Measurements from ENCODE around the gene HAUS5. TPM values are rescaled to one million over a fixed set of nuclear protein-coding genes. Genes with fewer than 3 reads are reported as not detected.

HAUS5 gene
- total RNA-seq, 1 experiment from 2014 or later, result 31.7 TPM

- intact Hi-C loops (cut with micrococcal nuclease), result no loop called here
- RAD21 ChIA-PET (ENCODE audit: low non-redundant PET in 1 of 2, low total read pairs in 2 of 2, uncharacterized antibody in 2 of 2, unreplicated experiment in 2 of 2), result no interaction called here
- Histone ChIP-seq H3K4me2 (ENCODE audit: low read length) (peak overlapping the region; percentile 99), H3K9me2 (ENCODE audit: insufficient read depth) (no peaks in the 10 kb centered on the region), H3K27ac (ENCODE audit: low read depth, low read length) (peak overlapping the region; percentile 85), H3K27me3 (ENCODE audit: insufficient read depth, low read length) (no peaks in the 10 kb centered on the region), H3K4me1 (ENCODE audit: control insufficient read depth in 1 of 2, insufficient read depth in 2 of 2, low read length in 2 of 2) (peaks cover 14 to 55% of the 10 kb centered on the region in 2 experiments; a peak in 3 of 4 replicates), H3K36me3 (ENCODE audit: control insufficient read depth in 1 of 2, insufficient read depth in 2 of 2, low read length in 2 of 2) (no peaks in the 10 kb centered on the region; a peak in 1 of 4 replicates), H2AFZ (ENCODE audit: low read depth, low read length, poor library complexity, severe bottlenecking) (peak overlapping the region; percentile 90), H3K9ac (ENCODE audit: low read length) (peak overlapping the region; percentile 69), H3K79me2 (ENCODE audit: insufficient read depth, low read length) (peaks cover 12% of the 10 kb centered on the region), H3K4me3 (replicated peaks in 1 of 2; ENCODE audit: low read depth in 1 of 2, low read length in 2 of 2) (peak overlapping the region; percentile 61 to 66), H4K20me1 (ENCODE audit: insufficient read depth) (no peaks in the 10 kb centered on the region), H3K9me3 (ENCODE audit: control insufficient read depth in 1 of 2, insufficient read depth in 1 of 2, low read depth in 1 of 2, low read length in 2 of 2) (no peaks in the 10 kb centered on the region)
- BruUV-seq (replicated peaks), result no TSS peak
- no peak for TF ChIP-seq FOSL1 (IDR thresholded peaks at IDR 0.05; ENCODE audit: low read depth)
- peak; percentile 43; the same call in 1 of the 2 replicates for TF ChIP-seq POLR2AphosphoS5 (IDR thresholded peaks at IDR 0.05; ENCODE audit: low read depth, low read length)
- TF ChIP-seq ZFX (IDR thresholded peaks at IDR 0.05), result peak; percentile 9; the same call in 1 of the 2 replicates
- POLR2A ChIA-PET, result interaction anchor here (0.7 to 2.0 kb wide), 12 partner anchors 10 to 364 kb away, joined by 3 to 8 read pairs (median 4); partner anchors contain the start of genes HAUS5, LIN37 and SYNE4
- DNase-seq (ENCODE audit: low read depth, low spot score) (peak; percentile 93), ATAC-seq (peak; percentile 85)
- CTCF ChIA-PET, result interaction anchor here (1.0 to 1.2 kb wide), 3 partner anchors 11 to 149 kb away, joined by 3 read pairs; no protein-coding TSS in a partner anchor
Observed at GRCh38 chr19:35644206-35644986, 31.9 kb downstream of the HAUS5 start.

GRCh38 chr19:35644987-35645679, 32.6 kb downstream of the HAUS5 start:
- TF ChIP-seq TCF7L2 (IDR thresholded peaks at IDR 0.05; ENCODE audit: borderline replicate concordance, extremely low read depth, insufficient read depth, insufficient read length) (peak; percentile 77), MAX (IDR thresholded peaks at IDR 0.05) (peak; percentile 21; the same call in 1 of the 2 replicates), SP1 (IDR thresholded peaks at IDR 0.05; ENCODE audit: low read depth) (no peak), ELF1 (IDR thresholded peaks at IDR 0.05; ENCODE audit: borderline replicate concordance, low read depth) (no peak), SIN3A (IDR thresholded peaks at IDR 0.05; ENCODE audit: low read depth) (no peak), EZH2phosphoT487 (IDR thresholded peaks at IDR 0.05; ENCODE audit: borderline replicate concordance) (no peak)
- Histone ChIP-seq H3K4me2 (ENCODE audit: low read length) (peak overlapping the region; percentile 99), H3K4me3 (replicated peaks in 1 of 2; ENCODE audit: low read depth in 1 of 2, low read length in 2 of 2) (peak overlapping the region; percentile 61 to 66), H3K27ac (ENCODE audit: low read depth, low read length) (peak overlapping the region; percentile 85), H2AFZ (ENCODE audit: low read depth, low read length, poor library complexity, severe bottlenecking) (peak overlapping the region; percentile 43), H4K20me1 (ENCODE audit: insufficient read depth) (no peaks in the 10 kb centered on the region), H3K79me2 (ENCODE audit: insufficient read depth, low read length) (peaks cover 20% of the 10 kb centered on the region), H3K4me1 (ENCODE audit: control insufficient read depth in 1 of 2, insufficient read depth in 2 of 2, low read length in 2 of 2) (peaks cover 14 to 56% of the 10 kb centered on the region in 2 experiments; a peak in 3 of 4 replicates), H3K9ac (ENCODE audit: low read length) (peak overlapping the region; percentile 69), H3K36me3 (ENCODE audit: control insufficient read depth in 1 of 2, insufficient read depth in 2 of 2, low read length in 2 of 2) (no peaks in the 10 kb centered on the region; a peak in 1 of 4 replicates), H3K27me3 (ENCODE audit: insufficient read depth, low read length) (no peaks in the 10 kb centered on the region), H3K9me3 (ENCODE audit: control insufficient read depth in 1 of 2, insufficient read depth in 1 of 2, low read depth in 1 of 2, low read length in 2 of 2) (no peaks in the 10 kb centered on the region), H3K9me2 (ENCODE audit: insufficient read depth) (no peaks in the 10 kb centered on the region)
- ChIA-PET POLR2A (interaction anchor here (1.0 to 2.0 kb wide), 6 partner anchors 32 to 199 kb away, joined by 3 to 6 read pairs (median 4); partner anchors contain the start of gene HAUS5), CTCF (interaction anchor here (1.0 to 1.2 kb wide), 2 partner anchors 10 to 150 kb away, joined by 3 read pairs; no protein-coding TSS in a partner anchor), RAD21 (ENCODE audit: low non-redundant PET in 1 of 2, low total read pairs in 2 of 2, uncharacterized antibody in 2 of 2, unreplicated experiment in 2 of 2) (no interaction called here)
- peak; percentile 56 for DNase-seq (ENCODE audit: low read depth, low spot score)
- no TSS peak for BruUV-seq (replicated peaks)
- ATAC-seq, result peak; percentile 40
- intact Hi-C loops (cut with micrococcal nuclease), result no loop called here
